Activated CD8-positive, alpha-beta memory T cell treated with anti-CD3 and anti-CD28 coated beads for 24 hours (primary cell): ENCODE measurements around the gene USB1.

Experiments
- DNase-seq: peaks from one replicate; pipeline ENCODE4 v3.0.0-alpha.2; 2020

The USB1 gene

GRCh38 chr16:58020628-58021521 lies 19.7 kb downstream of the USB1 start:
- DNase-seq = peak; percentile 83

GRCh38 chr16:58021661-58022551 lies 20.7 kb downstream of the USB1 start:
- no peak for DNase-seq

GRCh38 chr16:58022601-58023371 lies 21.6 kb downstream of the USB1 start:
- DNase-seq = no peak

- peak; percentile 73 for DNase-seq
Observed at GRCh38 chr16:58024486-58025350, 23.5 kb downstream of the USB1 start.

- peak; percentile 88 for DNase-seq
Observed at GRCh38 chr16:58025351-58026138, 24.3 kb downstream of the USB1 start, which contains the start of gene MMP15. Gene MMP15, plus strand, starts transcription at chr16:58025754. Its CDS starts 597 bp downstream, at chr16:58026351.

- DNase-seq = peak; percentile 70
Observed at GRCh38 chr16:58026139-58026704, 25.0 kb downstream of the USB1 start.

GRCh38 chr16:58026705-58027160 lies 25.5 kb downstream of the USB1 start:
- DNase-seq = no peak

- DNase-seq = no peak
Observed at GRCh38 chr16:58027161-58027915, 26.1 kb downstream of the USB1 start.

- no peak for DNase-seq
Observed at GRCh38 chr16:58027916-58028455, 26.8 kb downstream of the USB1 start.

- no peak for DNase-seq
Observed at GRCh38 chr16:58028541-58029070, 27.4 kb downstream of the USB1 start.

GRCh38 chr16:58029410-58029809 lies 28.2 kb downstream of the USB1 start:
- DNase-seq = no peak

GRCh38 chr16:58030136-58030840 lies 29.1 kb downstream of the USB1 start:
- no peak for DNase-seq

- no peak for DNase-seq
Observed at GRCh38 chr16:58031016-58031800, 30.0 kb downstream of the USB1 start.

- no peak for DNase-seq
Observed at GRCh38 chr16:58032710-58033293, 31.6 kb downstream of the USB1 start.

GRCh38 chr16:58034128-58034685 lies 33.0 kb downstream of the USB1 start:
- DNase-seq = no peak

GRCh38 chr16:58034774-58035173 lies 33.6 kb downstream of the USB1 start:
- no peak for DNase-seq
